Cortex of kidney (tissue), 1 donor: ENCODE results near the gene TMEM209.
"Not testable (repeated sequence)": the region's sequence is repeated elsewhere in the genome, so short reads cannot be mapped to it uniquely, and the experiment has no call there.

ENCODE experiments used
- DNase-seq: peaks from one replicate; lab custom pipeline; 2025; lab: John Stamatoyannopoulos, UW

Gene TMEM209

DNA sequence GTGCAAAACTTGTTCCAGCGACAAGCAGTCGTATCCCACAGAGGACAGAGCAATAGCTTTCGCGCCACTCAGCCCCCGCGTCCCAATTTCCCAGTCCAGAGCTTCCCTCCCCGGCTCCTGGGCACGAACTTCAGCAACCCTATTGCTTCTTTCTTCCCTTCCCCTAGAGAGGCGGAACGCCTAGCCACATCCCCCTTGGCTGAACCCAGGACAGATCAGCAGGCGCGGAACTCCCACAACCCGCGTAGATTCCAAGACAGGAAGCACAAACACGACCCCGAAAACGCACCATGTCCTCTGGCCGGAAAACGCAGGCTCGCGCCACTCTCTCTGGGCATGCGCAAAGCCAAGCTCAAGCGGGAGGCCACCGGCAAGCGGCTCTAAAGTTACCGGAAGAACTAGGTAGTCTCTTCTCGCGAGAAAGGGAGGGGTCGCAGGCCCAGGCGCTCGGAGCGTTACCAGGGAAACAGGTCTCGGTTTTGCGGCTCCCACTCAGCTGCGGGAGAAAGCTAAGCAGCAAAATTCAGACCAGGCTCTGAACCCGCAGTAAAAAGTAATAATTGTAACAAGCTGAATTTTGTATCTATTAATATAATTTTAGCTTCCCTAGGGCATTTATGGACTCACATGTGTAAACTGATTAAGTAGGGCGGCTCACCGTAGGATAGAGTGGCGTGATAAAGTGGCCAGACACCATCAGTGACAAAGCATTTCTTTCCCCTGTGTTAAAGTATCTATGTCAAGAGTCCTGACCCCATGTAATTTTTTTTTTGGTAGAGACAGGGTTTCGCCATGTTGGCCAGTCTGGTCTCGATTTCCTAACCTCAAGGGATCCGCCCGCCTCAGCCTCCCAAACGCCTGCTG, at the start of gene TMEM209:
Gene TMEM209 (minus strand): TSS at position 323 of the 864 bp plus-strand sequence. CDS start 31 bp downstream, at position 292.
- peak; percentile 10 for DNase-seq

- no peak for DNase-seq
Measured at GRCh38 chr7:130254555-130254954, 49.3 kb upstream of the TMEM209 start.

- not testable (repeated sequence) for DNase-seq
Measured at GRCh38 chr7:130249626-130250025, 44.4 kb upstream of the TMEM209 start.

- DNase-seq, result not testable (repeated sequence)
Measured at GRCh38 chr7:130248842-130249241, 43.6 kb upstream of the TMEM209 start.

DNA sequence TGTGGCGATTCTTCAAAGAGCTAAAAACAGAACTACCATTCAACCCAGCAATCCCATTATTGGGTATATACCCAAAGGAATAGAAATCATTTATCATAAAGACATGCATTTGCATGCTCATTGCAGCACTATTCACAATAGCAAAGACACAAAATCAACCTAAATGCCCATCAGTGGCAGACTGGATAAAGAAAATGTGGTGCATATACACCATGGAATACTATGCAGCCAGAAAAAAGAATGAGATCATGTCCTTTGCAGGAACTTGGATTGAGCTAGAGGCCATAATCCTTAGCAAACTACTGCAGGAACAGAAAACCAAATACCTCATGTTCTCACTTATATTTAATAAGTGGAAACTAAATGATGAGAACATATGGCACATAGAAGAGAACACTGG, 41.3 kb upstream of the TMEM209 start:
- DNase-seq, result not testable (repeated sequence)

GRCh38 chr7:130243486-130243885, 38.3 kb upstream of the TMEM209 start:
- DNase-seq, result not testable (repeated sequence)

DNA sequence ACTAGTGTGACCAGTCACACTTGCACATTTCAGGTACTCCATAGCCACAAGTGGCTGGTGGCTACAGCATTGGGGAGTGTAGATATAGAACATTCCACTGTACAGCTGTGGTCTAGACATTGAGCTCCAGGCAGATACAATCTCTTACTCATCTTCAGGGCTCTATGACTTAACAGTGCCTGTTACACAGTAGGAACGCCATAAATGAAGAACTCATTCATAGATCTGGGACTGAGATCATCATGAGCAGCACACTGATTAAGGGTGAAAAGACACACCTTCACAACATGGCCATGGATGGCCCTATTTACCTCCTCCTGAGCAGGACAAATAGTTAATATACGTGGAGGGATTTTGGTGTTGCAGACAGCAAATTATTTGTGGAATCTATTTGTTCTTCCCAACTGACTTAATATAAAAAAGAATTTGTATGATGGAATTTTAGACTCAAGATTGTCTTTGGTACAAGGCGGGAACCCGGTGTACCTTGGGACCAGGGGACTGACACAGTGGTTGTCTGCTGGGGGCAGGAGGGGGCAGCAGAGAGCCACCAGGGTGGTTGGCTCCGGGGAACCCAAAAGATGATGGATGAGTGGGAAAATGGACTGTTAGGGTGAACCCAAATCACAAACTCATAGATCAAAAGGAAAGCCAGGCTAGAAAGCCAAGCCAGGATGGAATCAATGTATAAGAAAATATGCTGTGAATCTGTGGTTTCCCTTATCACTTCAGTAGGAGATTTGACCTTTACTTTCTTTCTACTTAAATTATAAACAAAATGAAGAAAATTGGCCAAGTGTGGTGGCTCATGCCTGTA, 37.2 kb upstream of the TMEM209 start:
- DNase-seq, result no peak

DNA sequence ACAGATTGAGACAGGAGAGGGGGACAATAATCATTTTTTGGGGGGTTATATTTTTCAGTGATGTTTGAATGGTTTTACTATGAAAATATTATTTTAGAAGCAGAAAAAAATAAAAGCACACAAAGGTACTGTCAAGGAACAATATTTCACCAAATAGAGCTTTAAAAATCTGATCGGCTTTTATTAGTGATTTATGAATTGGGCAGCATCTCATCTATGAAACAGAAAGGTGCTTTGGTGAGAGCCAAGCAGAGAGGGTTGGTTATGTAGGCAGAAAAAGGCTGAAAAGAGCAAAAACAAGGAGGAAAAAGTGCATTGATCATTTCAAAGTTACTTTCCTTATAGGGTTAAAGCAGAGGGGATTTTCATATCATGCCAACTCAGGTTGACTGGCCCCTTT, 35.0 kb upstream of the TMEM209 start:
- DNase-seq, result no peak

- DNase-seq, result not testable (repeated sequence)
Measured at GRCh38 chr7:130236361-130236760, 31.2 kb upstream of the TMEM209 start.

DNA sequence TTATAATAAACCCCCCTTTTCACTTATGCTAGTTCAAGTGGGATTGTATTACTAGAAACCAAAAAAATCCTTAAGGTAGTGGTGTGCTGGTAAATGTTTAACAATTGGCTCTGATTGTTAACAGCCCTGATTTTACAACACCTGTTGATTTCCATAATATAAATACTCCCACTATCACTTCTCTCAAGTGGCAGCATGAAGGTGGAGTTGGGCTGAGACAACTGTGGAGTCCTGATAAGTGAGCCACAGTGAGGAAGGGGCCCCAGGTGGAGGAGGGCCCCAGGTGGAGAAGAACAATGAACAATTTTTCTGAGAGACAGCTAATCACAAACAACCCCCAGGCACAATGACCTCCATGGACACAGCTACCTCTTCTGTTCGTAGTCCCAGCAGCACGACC, 28.9 kb upstream of the TMEM209 start:
- no peak for DNase-seq

DNA sequence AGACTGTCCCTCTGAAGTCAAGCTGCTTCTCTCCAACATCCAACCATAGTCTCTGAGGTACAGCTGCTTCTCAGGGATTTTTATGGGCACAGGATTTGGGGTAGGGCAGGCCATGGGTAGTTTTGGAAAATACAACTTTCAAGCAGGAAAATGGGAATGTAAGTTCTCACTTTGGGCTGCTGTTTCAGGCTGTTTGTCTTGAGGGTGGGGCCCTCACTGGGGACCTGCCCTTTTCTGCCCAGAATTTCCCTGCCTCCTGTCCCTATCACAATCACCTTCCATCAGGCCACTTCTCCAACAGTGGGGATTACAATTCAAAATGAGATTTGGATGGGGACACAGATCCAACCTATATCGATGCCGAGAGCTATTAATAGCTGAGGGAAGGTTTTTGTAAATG, 27.0 kb upstream of the TMEM209 start:
- no peak for DNase-seq

DNA sequence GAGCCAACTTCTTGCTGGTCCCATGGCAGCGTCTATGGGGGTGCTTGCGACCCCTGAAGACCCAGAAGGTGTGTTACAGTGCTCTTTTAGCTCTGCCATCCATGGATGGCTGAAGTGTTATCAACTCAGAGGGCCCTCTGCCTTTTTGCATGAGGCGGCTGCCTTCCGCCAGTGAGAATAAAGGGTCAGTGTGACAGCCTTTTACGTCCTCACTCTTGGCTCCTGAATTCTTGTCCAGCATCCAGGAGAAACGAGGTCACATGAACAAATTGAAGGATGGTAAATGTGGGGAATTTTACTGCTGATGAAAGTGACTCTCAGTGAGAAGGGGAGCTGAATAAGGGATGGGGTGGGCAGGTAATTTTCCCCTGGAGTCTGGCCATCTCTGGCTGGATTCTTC, 26.6 kb upstream of the TMEM209 start:
- DNase-seq, result no peak

- not testable (repeated sequence) for DNase-seq
Measured at GRCh38 chr7:130229981-130230380, 24.8 kb upstream of the TMEM209 start.

DNA sequence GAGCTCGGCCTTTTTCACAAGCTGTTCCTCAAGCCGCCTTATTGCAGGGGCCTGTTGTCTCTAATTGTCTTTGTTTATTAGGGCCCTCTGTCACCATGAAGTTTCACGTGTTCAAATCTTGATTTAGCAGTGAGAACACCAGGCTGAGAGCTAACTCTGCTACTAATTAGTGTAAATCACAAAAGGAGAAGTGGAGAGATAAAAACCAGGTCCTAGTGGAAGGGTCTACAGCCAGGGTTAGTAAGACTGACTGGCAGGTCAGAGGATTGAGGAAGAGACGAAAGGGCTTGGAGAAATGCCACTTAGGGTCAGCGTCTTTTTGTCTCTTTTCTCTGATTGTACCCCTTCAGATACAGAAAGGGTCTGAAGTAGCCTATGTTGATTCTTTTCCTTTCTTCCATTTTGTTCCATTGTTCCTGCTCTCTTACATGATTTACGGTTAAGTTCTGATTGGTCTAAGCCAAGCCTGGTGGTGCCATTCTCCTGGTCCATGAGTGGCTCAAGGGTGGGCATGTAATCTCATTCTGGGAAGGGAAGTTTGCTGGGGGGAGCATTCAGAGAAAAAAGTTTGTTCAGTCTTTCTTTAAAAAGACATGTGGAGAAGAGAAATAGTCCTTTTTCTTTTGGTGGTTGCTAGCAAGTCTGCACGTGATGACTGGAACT, 23.8 kb upstream of the TMEM209 start:
- DNase-seq, result no peak

GRCh38 chr7:130227883-130228575, 22.8 kb upstream of the TMEM209 start:
- DNase-seq, result no peak

DNA sequence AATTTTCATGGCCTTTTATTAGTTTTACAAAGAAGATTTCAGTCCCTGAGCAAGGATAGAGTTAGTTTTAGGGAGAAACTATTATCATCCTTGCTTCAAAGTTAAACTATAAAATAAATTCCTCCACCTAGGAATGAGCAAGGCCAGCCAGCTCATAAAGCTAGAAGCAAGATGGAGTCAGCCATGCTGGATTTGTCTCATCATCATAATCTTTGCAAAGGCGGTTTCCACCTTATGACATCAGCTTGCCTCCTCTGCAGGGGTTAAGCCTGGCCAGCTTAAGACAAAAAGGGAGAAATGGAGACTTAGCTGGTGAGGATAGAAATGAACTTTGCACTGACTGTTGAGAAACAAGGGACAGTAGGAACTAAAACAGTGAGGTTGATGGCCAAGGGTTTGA, 21.1 kb upstream of the TMEM209 start:
- no peak for DNase-seq

- not testable (repeated sequence) for DNase-seq
Measured at GRCh38 chr7:130224923-130225322, 19.7 kb upstream of the TMEM209 start.

- no peak for DNase-seq
Measured at GRCh38 chr7:130224210-130224609, 19.0 kb upstream of the TMEM209 start.

DNA sequence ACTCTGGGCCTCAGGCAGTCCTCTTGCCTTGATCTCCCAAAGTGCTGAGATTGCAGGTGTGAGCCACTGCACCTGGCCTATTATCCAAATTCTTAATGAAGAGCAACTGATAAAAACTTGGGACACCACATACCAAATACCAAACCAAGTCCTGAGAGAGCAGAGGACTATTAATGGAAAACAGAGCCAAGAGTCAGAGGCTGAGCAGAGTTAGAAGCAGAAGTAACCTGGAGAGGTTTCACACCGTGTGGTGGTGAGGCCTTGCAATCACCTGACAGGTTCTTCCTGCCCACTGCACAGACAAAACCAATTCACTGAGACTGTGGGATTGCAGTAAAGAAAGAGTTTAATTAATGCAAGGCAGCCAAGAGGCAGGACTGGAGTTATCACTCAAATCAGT, 18.4 kb upstream of the TMEM209 start:
- DNase-seq, result no peak

DNA sequence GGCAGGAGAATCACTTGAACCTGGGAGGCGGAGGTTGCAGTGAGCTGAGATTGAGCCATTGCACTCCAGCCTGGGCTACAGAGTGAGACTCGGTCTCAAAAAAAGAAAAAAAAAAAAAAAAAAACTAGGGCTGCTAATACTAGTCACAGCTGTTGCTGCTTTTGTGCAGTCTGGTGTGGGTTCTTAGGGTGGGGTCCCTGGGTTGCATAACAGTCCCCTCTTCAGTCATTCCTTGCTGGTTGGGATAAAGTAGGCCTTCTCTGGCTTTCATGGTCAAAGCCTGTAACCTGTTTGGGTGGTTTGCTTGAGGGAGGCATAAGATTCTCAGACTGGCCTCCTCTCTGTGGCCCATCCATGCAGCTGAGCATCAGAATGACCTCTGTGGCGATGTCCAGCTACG, 16.5 kb upstream of the TMEM209 start:
- no peak for DNase-seq

GRCh38 chr7:130219871-130220270, 14.7 kb upstream of the TMEM209 start:
- DNase-seq, result no peak
